ENCODE results near the gene HTR1D. TPM values are rescaled to one million over a fixed set of nuclear protein-coding genes. Genes with fewer than 3 reads are reported as not detected.

The HTR1D gene
- polyA plus RNA-seq, 2 of the 4 experiments (the other 2 are of a cell fraction), result 8.5 to 11.4 TPM

DNA sequence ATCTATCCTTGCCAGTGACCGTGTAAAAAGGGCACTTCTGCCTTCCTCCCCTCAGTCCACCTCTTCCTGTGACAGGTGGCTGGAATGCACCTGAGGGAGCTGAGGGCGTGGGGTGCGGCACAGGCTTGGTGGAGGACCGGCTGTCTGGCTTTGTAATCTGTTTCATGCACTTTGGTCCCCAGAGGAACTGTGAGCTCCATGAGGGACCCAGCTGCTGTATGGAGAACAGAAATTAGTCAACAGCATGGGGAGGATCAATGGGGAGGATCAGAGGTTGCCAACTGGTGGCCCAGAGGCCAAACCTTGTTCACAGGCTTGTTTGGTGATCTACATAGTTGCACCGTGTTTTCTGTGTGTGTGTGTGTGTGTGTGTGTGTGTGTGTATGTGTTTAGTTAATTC, 29.7 kb downstream of the HTR1D start (continued):
- TF ChIP-seq, protein P1, sequence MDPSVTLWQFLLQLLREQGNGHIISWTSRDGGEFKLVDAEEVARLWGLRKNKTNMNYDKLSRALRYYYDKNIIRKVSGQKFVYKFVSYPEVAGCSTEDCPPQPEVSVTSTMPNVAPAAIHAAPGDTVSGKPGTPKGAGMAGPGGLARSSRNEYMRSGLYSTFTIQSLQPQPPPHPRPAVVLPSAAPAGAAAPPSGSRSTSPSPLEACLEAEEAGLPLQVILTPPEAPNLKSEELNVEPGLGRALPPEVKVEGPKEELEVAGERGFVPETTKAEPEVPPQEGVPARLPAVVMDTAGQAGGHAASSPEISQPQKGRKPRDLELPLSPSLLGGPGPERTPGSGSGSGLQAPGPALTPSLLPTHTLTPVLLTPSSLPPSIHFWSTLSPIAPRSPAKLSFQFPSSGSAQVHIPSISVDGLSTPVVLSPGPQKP (IDR thresholded peaks at IDR 0.05; ENCODE audit: low read depth, low read length), result no peak
- no peak for TF ChIP-seq NFE2L2 (conservative IDR thresholded peaks at IDR 0.05; ENCODE audit: low read length)
- TF ChIP-seq, protein P2, sequence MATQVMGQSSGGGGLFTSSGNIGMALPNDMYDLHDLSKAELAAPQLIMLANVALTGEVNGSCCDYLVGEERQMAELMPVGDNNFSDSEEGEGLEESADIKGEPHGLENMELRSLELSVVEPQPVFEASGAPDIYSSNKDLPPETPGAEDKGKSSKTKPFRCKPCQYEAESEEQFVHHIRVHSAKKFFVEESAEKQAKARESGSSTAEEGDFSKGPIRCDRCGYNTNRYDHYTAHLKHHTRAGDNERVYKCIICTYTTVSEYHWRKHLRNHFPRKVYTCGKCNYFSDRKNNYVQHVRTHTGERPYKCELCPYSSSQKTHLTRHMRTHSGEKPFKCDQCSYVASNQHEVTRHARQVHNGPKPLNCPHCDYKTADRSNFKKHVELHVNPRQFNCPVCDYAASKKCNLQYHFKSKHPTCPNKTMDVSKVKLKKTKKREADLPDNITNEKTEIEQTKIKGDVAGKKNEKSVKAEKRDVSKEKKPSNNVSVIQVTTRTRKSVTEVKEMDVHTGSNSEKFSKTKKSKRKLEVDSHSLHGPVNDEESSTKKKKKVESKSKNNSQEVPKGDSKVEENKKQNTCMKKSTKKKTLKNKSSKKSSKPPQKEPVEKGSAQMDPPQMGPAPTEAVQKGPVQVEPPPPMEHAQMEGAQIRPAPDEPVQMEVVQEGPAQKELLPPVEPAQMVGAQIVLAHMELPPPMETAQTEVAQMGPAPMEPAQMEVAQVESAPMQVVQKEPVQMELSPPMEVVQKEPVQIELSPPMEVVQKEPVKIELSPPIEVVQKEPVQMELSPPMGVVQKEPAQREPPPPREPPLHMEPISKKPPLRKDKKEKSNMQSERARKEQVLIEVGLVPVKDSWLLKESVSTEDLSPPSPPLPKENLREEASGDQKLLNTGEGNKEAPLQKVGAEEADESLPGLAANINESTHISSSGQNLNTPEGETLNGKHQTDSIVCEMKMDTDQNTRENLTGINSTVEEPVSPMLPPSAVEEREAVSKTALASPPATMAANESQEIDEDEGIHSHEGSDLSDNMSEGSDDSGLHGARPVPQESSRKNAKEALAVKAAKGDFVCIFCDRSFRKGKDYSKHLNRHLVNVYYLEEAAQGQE (IDR thresholded peaks at IDR 0.05), result no peak

DNA sequence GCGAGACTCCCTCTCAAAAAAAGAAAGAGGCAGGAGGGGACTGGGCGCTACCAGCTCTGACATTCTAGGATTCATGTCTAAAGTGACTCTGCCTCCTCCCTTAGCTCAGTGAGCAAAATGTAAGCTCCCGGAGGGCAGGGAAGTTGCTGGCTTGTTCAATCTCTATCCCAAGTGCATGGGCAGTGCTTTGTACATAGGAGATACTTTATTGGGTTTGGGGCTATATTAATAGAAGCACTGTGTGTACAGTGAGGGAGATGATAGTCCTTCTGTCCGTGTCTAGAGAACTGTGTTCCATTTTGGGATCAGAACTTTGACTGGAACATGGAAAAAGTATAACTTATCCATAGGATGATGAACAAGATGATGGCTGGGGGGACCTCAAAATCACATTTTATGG, 31.9 kb downstream of the HTR1D start:
- Histone ChIP-seq H3K4me3 (no peak overlapping the region), H3K9me3 (no peaks in the 10 kb centered on the region), H3K27ac (peak overlapping the region; percentile 96 to 98; a peak in 5 of 6 replicates), H3K4me1 (peaks cover 32% of the 10 kb centered on the region), H3K4me2 (no peak overlapping the region)
- FAIRE-seq (no peak), ATAC-seq (no peak), DNase-seq (ENCODE audit: low read depth in 1 of 2, low spot score in 1 of 2) (no peak)
- CTCF ChIA-PET, result interaction anchor here (0.7 to 10.0 kb wide), 37 partner anchors 12 to 735 kb away, joined by 3 to 203 read pairs (median 5); partner anchors contain the start of genes HTR1D, LACTBL1 and LUZP1
- POLR2A ChIA-PET, result no interaction called here
- TF ChIP-seq FOXS1 (CRISPR knock-in tag; IDR thresholded peaks at IDR 0.05), result no peak
- TF ChIP-seq RNF2 (IDR thresholded peaks at IDR 0.05; ENCODE audit: borderline replicate concordance, low read depth), result no peak
- no peak for TF ChIP-seq ZSCAN20 (CRISPR knock-in tag; IDR thresholded peaks at IDR 0.05)
- TF ChIP-seq FOSL2 (IDR thresholded peaks at IDR 0.05), result no peak
- no peak for TF ChIP-seq FOSL2 (CRISPR knock-in tag; IDR thresholded peaks at IDR 0.05)
- WGBS (ENCODE audit: missing lambda C conversion rate), result 69% methylated on average over 4 of the region's 4 CpGs

DNA sequence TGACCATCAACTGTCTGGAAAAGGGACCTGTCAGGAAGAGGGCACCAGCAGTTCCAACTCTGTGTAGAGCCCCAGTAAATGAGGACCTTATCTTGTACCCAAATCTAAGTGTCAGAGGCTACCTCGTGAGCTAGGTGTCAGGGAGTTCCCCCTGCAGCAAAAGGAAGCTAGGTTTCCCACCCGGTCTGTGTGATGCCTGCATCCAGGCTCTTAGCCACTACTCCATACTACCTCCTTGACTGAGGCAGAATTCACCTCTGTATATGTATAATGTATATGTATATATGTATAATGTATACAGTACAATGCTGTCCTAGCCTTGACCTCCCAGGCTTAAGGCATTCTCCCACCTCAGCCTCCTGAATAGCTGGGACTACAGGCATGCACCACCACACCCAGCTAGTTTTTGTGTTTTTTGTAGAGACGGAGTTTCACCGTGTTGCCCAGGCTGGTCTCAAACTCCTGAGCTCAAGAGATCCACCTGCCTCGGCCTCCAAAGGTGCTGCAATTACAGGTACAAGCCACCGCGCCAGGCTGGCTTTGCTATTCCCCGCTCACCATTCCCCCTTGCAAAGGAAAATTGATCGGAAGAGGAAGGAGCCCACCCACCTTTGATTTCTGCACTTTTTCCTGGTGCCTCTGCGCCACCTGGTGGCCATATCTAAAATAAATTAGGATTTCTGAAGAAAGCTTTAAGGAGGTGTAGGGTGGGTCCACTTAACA, 32.9 kb downstream of the HTR1D start:
- ATAC-seq (no peak), DNase-seq (ENCODE audit: low read depth in 1 of 2, low spot score in 1 of 2) (no peak), FAIRE-seq (no peak)
- Histone ChIP-seq H3K27ac (peak overlapping the region; percentile 96 to 98; a peak in 5 of 6 replicates), H3K4me2 (peak overlapping the region; percentile 53; the same call in 2 of the 3 replicates), H3K4me3 (no peak overlapping the region), H3K9me3 (no peaks in the 10 kb centered on the region), H3K4me1 (peaks cover 24% of the 10 kb centered on the region)
- WGBS (ENCODE audit: missing lambda C conversion rate), result 22% methylated on average over 10 of the region's 10 CpGs
- CTCF ChIA-PET, result interaction anchor here (0.7 to 10.0 kb wide), 48 partner anchors 13 to 734 kb away, joined by 3 to 203 read pairs (median 4); partner anchors contain the start of genes HTR1D, LACTBL1 and LUZP1
- POLR2A ChIA-PET, result interaction anchor here (0.9 to 1.1 kb wide), 2 partner anchors 16 to 207 kb away, joined by 3 to 4 read pairs; partner anchors contain the start of gene LUZP1
- TF ChIP-seq HOXB5 (CRISPR knock-in tag; IDR thresholded peaks at IDR 0.05) (no peak), HDAC2 (IDR thresholded peaks at IDR 0.05) (no peak), RAD21 (conservative IDR thresholded peaks at IDR 0.05 in 1 of 2, IDR thresholded peaks at IDR 0.05 in 1 of 2) (peak; percentile 84 to 89), SMC3 (IDR thresholded peaks at IDR 0.05) (peak; percentile 88)
- TF ChIP-seq, protein P3, sequence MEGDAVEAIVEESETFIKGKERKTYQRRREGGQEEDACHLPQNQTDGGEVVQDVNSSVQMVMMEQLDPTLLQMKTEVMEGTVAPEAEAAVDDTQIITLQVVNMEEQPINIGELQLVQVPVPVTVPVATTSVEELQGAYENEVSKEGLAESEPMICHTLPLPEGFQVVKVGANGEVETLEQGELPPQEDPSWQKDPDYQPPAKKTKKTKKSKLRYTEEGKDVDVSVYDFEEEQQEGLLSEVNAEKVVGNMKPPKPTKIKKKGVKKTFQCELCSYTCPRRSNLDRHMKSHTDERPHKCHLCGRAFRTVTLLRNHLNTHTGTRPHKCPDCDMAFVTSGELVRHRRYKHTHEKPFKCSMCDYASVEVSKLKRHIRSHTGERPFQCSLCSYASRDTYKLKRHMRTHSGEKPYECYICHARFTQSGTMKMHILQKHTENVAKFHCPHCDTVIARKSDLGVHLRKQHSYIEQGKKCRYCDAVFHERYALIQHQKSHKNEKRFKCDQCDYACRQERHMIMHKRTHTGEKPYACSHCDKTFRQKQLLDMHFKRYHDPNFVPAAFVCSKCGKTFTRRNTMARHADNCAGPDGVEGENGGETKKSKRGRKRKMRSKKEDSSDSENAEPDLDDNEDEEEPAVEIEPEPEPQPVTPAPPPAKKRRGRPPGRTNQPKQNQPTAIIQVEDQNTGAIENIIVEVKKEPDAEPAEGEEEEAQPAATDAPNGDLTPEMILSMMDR (IDR thresholded peaks at IDR 0.05), result peak; percentile 81
